ENCODE measurements around the gene CPS1.

GRCh38 chr2:210707900-210708299 lies 151.5 kb downstream of the CPS1 start:
- TF ChIP-seq PBX3 (CRISPR knock-in tag; IDR thresholded peaks at IDR 0.05) (no peak), ZSCAN18 (tag by site-specific recombination; IDR thresholded peaks at IDR 0.05) (no peak), CTCF (tag by site-specific recombination; IDR thresholded peaks at IDR 0.05) (no peak), REST (tag by site-specific recombination; IDR thresholded peaks at IDR 0.05) (no peak), GLI4 (tag by site-specific recombination; IDR thresholded peaks at IDR 0.05) (no peak), ZBTB21 (tag by site-specific recombination; IDR thresholded peaks at IDR 0.05) (no peak), ZNF830 (tag by site-specific recombination; IDR thresholded peaks at IDR 0.05; ENCODE audit: low read depth) (no peak), FEZF1 (tag by site-specific recombination; IDR thresholded peaks at IDR 0.05) (no peak)
